Fibroblast of pulmonary artery (primary cell): ENCODE measurements around the gene TARS3.
A peak's percentile ranks its signal among the peaks of the same experiment; 100 is the strongest.

Experiments
- DNase-seq: peaks from one replicate; pipeline ENCODE4 v3.0.0-alpha.2; 2010; ENCODE audit warnings: low read depth
- H3K4me3 ChIP-seq: replicated peaks from 2 replicates; pipeline ENCODE4 v1.5.1; 2011; ENCODE audit warnings: low read depth, mild to moderate bottlenecking, control low read depth, low read length, moderate library complexity
- CTCF ChIP-seq: IDR thresholded peaks from 2 replicates; pipeline ENCODE4 v1.5.1; 2011; ENCODE audit warnings: mild to moderate bottlenecking, control low read depth, low read length, inconsistent platforms; ENCODE audit errors: missing control alignments

TARS3 gene

GRCh38 chr15:101654171-101654570 lies 70.1 kb downstream of the TARS3 start:
- TF ChIP-seq CTCF, result no peak
- no peak for DNase-seq
- no peak overlapping the region for H3K4me3 ChIP-seq

DNA sequence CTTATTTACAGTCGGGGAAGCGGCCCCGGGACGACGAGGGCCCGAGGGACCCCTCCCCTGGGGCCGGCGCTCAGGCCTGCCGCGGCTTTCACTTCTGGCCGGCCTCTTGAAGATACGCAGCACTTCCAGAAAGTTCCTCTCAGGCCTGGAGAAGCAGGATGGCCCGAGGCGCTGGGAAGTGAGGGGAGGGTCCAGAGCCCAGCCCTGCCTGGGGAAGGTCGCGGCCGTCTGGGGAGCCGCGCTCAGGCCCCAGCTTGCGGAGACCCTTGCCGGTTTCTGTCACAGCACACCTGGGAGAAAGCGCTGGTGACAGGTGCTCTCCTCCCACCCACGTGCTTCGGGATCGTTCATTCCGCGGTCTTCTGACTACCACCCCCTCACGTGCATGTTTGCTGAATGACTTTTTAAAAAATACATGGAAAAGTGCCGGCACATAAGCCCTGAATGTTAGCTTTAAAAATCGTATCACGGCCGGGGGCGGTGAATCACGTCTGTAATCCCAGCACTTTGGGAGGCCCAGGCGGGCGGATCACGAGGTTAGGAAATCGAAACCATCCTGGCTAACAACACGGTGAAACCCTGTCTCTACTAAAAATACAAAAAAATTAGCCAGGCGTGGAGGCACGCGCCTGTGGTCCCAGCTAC lies 71.4 kb downstream of the TARS3 start:
- no peak for TF ChIP-seq CTCF
- DNase-seq, result no peak
- peak overlapping the region; percentile 94 for H3K4me3 ChIP-seq

DNA sequence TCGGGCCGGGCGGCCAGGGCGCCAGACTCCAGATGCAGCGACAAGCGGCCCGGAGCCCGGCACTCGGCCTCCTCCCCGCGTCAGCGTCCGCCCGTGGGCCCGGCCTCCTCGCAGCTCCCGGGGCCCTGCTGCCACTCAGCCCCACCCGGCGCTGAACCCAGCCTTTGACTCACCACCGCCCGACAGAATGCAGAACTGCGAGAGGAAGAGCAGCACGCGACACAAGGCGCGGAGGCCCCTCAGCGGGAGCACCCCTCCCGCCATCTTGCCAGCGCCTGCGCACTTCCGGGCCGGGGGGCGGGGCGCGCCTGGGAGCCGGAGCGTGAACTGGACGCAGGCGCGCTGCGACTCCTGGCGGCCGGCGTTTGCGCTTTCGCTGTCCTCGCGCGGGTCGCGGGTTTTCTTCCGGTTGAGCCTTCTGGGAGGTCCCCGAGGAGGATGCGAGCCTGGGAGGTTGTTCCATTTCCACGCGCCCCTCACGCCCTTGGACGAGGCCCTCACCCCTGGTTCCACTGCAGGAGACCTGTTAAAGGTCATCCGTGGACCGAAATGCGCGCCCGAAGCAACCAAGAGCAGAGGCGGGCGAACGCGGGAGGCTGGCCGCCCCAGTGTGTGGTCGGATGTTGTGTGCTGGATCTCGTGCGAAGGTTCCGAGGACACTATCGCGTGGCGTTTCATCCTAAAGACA lies 72.0 kb downstream of the TARS3 start, which contains the start of gene TM2D3:
TSS of gene TM2D3 (minus strand) at position 284 of the 688 bp plus-strand sequence. CDS start at position 264, 20 bp downstream.
- H3K4me3 ChIP-seq, result peak within 1 kb of the TSS; percentile 94
- peak; percentile 91 for DNase-seq
- TF ChIP-seq CTCF, result peak; percentile 48

DNA sequence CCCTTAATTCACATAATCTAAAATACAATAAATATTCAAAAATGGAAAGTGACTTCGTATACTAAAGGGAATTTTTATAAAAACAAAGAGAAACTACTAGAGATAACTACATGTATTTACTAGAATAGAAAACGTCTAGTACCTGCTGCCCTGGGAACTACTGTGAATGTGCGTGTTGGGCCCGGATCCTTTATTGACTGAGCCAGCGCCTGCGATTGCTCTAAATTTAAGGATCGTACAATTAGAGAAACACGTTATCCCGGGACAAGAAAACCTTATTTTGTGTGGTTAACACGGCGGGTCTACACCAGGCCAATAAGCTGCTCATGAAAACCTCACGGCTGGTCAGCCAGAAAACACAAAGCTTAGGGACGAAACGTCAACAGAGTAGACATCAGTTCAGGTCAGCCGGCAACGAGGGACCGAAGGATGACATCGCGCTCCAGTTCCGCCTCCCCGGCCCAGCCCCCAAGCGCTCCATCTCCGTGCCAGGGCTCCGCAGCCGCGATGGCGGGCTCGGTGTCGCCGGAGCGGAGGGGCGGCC lies 72.6 kb downstream of the TARS3 start:
- no peak for DNase-seq
- peak overlapping the region; percentile 94 for H3K4me3 ChIP-seq
- TF ChIP-seq CTCF, result no peak

DNA sequence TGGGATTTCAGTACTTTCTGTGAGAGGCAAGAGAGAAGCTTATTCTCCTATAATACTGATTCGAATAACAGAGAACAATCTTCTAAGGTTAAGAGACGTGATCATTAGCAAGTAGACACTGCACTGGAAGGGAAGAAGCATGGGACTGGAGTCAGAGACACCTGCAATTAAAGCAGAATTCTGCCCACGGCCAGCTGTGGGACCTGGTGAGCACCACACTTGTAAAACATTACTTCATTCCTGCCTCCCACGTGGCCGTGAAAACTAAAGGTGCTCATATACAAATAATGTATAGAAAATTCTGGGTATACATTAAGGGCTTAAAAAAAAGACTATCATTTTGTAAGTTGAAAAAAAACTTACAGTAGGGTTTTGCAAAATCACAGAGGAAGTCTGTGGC lies 74.1 kb downstream of the TARS3 start:
- TF ChIP-seq CTCF, result no peak
- DNase-seq, result no peak
- no peak overlapping the region for H3K4me3 ChIP-seq

DNA sequence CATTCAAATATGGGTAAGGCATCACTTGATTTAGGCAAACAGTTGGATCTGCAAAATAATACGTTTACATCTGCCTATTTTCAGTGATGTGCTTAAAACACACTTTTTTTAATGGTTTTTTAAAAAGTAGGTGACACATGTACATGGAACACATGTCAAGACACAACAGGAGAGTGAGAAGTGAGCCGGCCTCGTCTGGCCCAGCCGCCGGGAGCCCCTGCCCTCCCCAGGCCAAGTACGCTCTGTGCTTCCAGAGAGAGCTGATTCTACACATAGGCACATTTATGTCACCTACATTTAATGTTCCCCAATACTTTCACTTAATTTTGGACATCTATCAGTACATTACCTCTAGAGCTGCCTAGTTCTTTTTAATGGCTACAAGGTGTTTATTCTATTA lies 75.9 kb downstream of the TARS3 start:
- TF ChIP-seq CTCF, result no peak
- DNase-seq, result no peak
- no peak overlapping the region for H3K4me3 ChIP-seq
